GM21526 (cell line): ENCODE data around the gene MAP6.
A peak's percentile ranks its signal among the peaks of the same experiment; 100 is the strongest.

ENCODE experiments used
- ATAC-seq: cut with Tn5 transposase; IDR thresholded peaks from one replicate; pipeline ENCODE4 v1.9.1; 2021; ENCODE audit warnings: moderate library complexity; ENCODE audit not compliant: unreplicated experiment, low FRiP score

MAP6 gene

GRCh38 chr11:75572744-75573143 lies 96.1 kb downstream of the MAP6 start:
- ATAC-seq = no peak

GRCh38 chr11:75571625-75572024 lies 97.2 kb downstream of the MAP6 start:
- ATAC-seq = no peak

- ATAC-seq = no peak
Measured at GRCh38 chr11:75570559-75571139, 98.2 kb downstream of the MAP6 start.

- ATAC-seq = no peak
Measured at GRCh38 chr11:75568616-75569219, 100.1 kb downstream of the MAP6 start.

- no peak for ATAC-seq
Measured at GRCh38 chr11:75567971-75568370, 100.9 kb downstream of the MAP6 start.

- no peak for ATAC-seq
Measured at GRCh38 chr11:75566763-75567279, 102.0 kb downstream of the MAP6 start.

- no peak for ATAC-seq
Measured at GRCh38 chr11:75565916-75566762, 102.7 kb downstream of the MAP6 start.

- no peak for ATAC-seq
Measured at GRCh38 chr11:75565221-75565814, 103.5 kb downstream of the MAP6 start.

GRCh38 chr11:75563978-75564552 lies 104.8 kb downstream of the MAP6 start:
- no peak for ATAC-seq

- ATAC-seq = no peak
Measured at GRCh38 chr11:75563501-75563977, 105.3 kb downstream of the MAP6 start.

- no peak for ATAC-seq
Measured at GRCh38 chr11:75562836-75563484, 105.9 kb downstream of the MAP6 start.

GRCh38 chr11:75562048-75562835 lies 106.6 kb downstream of the MAP6 start, which contains the start of gene SERPINH1:
Gene SERPINH1, plus strand, starts transcription at chr11:75562253. Its CDS starts 4,097 bp downstream, at chr11:75566350.
- peak; percentile 64 for ATAC-seq

GRCh38 chr11:75561426-75562047 lies 107.3 kb downstream of the MAP6 start:
- ATAC-seq = no peak

GRCh38 chr11:75560644-75561043 lies 108.2 kb downstream of the MAP6 start:
- ATAC-seq = no peak

- no peak for ATAC-seq
Measured at GRCh38 chr11:75558939-75559843, 109.6 kb downstream of the MAP6 start.

GRCh38 chr11:75557666-75558494 lies 111.0 kb downstream of the MAP6 start:
- no peak for ATAC-seq

GRCh38 chr11:75556275-75556674 lies 112.6 kb downstream of the MAP6 start:
- ATAC-seq = no peak
